NCI-H2029 treated with DMSO at 0.1 percent for 48 hours (cell line): ENCODE data around the gene ZNF888.
"Not testable (repeated sequence)": the region's sequence is repeated elsewhere in the genome, so short reads cannot be mapped to it uniquely, and the experiment has no call there.

Source experiments
- DNase-seq: peaks from one replicate; lab custom pipeline; 2025; lab: John Stamatoyannopoulos, UW

ZNF888 gene

GRCh38 chr19:52872996-52873395 is 50.2 kb downstream of the ZNF888 start:
- DNase-seq: not testable (repeated sequence)

- DNase-seq: no peak
These were observed 51.8 kb downstream of the ZNF888 start for GRCh38 chr19:52871466-52871865.

- DNase-seq: not testable (repeated sequence)
These were observed 55.2 kb downstream of the ZNF888 start for GRCh38 chr19:52868031-52868430.

- DNase-seq: peak; percentile 16
These were observed 65.6 kb downstream of the ZNF888 start, which contains the start of gene ZNF468 for GRCh38 chr19:52857378-52858191. TSS of gene ZNF468 (minus strand) at chr19:52857619. CDS start at chr19:52854272, 3,347 bp downstream.

GRCh38 chr19:52856540-52857377 is 66.5 kb downstream of the ZNF888 start:
- not testable (repeated sequence) for DNase-seq
